HepG2 (cell line): ENCODE results near the gene NBPF11.

Source experiments
- CEBPG ChIP-seq: IDR thresholded peaks from 2 replicates; pipeline ENCODE4 v1.6.1; 2016
- CHD4 ChIP-seq: fragments of 200-600 bp; sonication (generic); IDR thresholded peaks from 2 replicates; pipeline ENCODE4 v1.7.0; 2017; ENCODE audit warnings: mild to moderate bottlenecking, low read length, borderline replicate concordance
- CREB1 ChIP-seq, 2 experiments: fragments of 450-650 bp in 1 of 2; IDR thresholded peaks; 2 replicates each; pipeline ENCODE4 v1.6.1; 2016 to 2017; ENCODE audit warnings: control low read depth in 1 of 2, mild to moderate bottlenecking in 1 of 2, missing compliant biosample characterization in 1 of 2, missing genetic modification characterization in 1 of 2
- ZNF460 ChIP-seq: sonication (generic); formaldehyde crosslinking; IDR thresholded peaks from 2 replicates; pipeline ENCODE4 v1.5.1; 2020; ENCODE audit warnings: missing genetic modification reagents, mild to moderate bottlenecking, borderline replicate concordance
- ZNF607 ChIP-seq: sonication (generic); formaldehyde crosslinking; IDR thresholded peaks from 2 replicates; pipeline ENCODE4 v1.5.1; 2020; ENCODE audit warnings: missing genetic modification reagents, mild to moderate bottlenecking, borderline replicate concordance
- TF ChIP-seq, protein P1 (sequence below): IDR thresholded peaks from 2 replicates; pipeline ENCODE4 v1.6.1; 2016
- TF ChIP-seq, protein P2 (sequence below): sonication (generic); formaldehyde crosslinking; IDR thresholded peaks from 2 replicates; pipeline ENCODE4 v1.5.0; 2020; ENCODE audit warnings: mild to moderate bottlenecking, missing genetic modification reagents, moderate library complexity

DNA sequence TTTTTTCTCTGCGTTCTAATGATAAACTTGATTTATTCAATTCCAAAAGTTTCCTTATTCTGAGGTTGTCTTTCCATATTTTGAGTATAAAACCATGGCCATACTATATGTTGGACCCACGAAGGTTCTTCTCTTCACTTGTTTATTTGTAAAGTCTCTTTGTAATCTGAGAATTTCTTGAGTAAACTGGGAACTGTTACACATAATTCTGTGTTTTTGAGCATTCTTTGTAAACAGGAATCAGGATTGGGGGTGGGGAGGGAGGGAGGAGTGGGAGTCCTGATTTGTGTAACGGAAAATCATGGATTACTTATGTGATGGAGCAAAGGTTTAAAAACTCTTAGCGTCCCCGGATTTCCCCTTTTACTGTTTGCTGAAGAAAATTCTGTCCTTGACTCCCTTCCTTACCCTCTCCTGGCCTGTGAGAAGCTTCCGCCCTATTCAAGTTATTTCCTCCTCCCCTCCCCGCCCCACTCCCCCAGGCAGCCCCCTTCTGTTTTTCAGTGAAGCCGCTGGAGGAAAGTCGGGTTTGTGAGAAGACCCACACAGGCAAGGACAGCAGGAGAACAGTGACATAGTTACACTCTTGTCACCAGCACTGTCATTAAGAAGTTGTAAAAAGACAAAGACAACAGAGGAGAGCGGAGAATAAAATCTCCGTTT is 6.4 kb upstream of the NBPF11 start:
- no peak for TF ChIP-seq CREB1 (IDR thresholded peaks at IDR 0.05)
- no peak for TF ChIP-seq CREB1 (CRISPR knock-in tag; IDR thresholded peaks at IDR 0.05)
- no peak for TF ChIP-seq CHD4
- TF ChIP-seq, protein P1, sequence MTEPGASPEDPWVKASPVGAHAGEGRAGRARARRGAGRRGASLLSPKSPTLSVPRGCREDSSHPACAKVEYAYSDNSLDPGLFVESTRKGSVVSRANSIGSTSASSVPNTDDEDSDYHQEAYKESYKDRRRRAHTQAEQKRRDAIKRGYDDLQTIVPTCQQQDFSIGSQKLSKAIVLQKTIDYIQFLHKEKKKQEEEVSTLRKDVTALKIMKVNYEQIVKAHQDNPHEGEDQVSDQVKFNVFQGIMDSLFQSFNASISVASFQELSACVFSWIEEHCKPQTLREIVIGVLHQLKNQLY (CRISPR knock-in tag) = no peak
- TF ChIP-seq, protein P2, sequence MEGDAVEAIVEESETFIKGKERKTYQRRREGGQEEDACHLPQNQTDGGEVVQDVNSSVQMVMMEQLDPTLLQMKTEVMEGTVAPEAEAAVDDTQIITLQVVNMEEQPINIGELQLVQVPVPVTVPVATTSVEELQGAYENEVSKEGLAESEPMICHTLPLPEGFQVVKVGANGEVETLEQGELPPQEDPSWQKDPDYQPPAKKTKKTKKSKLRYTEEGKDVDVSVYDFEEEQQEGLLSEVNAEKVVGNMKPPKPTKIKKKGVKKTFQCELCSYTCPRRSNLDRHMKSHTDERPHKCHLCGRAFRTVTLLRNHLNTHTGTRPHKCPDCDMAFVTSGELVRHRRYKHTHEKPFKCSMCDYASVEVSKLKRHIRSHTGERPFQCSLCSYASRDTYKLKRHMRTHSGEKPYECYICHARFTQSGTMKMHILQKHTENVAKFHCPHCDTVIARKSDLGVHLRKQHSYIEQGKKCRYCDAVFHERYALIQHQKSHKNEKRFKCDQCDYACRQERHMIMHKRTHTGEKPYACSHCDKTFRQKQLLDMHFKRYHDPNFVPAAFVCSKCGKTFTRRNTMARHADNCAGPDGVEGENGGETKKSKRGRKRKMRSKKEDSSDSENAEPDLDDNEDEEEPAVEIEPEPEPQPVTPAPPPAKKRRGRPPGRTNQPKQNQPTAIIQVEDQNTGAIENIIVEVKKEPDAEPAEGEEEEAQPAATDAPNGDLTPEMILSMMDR = no peak
- TF ChIP-seq CEBPG (CRISPR knock-in tag) = no peak
- TF ChIP-seq ZNF460 = no peak
- TF ChIP-seq ZNF607 (CRISPR knock-in tag) = no peak
